AG10803 (cell line): ENCODE measurements around the gene CDADC1.

Source experiments
- DNase-seq: peaks from one replicate; pipeline ENCODE4 v3.0.0; 2010; ENCODE audit warnings: low read depth
- H3K4me3 ChIP-seq: 2 replicates; pipeline ENCODE4 v1.5.1; 2011; ENCODE audit warnings: mild to moderate bottlenecking, low read length, control low read depth
- CTCF ChIP-seq: conservative IDR thresholded peaks from 2 replicates; pipeline ENCODE4 v1.5.1; 2011; ENCODE audit warnings: mild to moderate bottlenecking, low read length, control low read depth, inconsistent platforms

CDADC1 gene

DNA sequence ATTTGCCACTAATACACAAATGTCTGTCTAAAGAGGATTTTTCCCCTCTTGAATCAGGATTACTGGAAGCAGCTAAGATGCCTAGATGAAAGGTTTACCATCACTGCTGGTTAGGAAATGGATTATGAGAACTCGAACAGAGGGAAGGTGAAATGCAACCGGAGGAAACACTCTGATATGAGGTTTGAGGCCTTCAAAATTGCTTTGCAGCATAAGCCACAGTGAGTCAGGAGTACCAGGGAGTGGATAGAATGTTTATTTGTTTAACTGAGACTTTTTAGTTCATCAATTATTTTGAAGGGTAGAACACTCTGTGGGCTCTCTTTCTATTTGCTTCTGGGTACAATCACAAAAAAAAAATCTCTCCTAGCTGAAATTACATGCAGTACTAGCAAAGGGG lies 18.1 kb downstream of the CDADC1 start:
- peak; percentile 1 for DNase-seq
- no peak for TF ChIP-seq CTCF

DNA sequence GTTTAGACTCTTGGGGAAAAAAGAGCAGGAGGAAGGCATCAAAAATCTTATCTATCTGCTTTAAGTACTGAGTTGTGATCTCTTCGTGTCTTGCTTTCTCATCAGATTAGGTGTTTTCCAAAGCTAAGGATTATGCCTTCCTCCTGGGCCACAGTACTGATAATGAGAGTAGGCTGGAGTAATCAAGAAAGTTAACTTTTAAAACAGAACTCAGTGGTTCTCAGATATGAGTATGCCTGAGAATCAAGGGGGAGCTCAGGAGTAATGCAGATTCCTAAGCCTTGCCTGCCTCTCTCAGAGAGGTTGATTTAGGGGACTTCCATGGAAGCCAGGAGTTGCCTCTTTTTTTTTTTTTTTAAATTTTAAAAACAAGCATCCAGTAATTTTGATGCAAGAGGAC lies 23.5 kb downstream of the CDADC1 start:
- H3K4me3 ChIP-seq = no peak overlapping the region
- no peak for DNase-seq
- TF ChIP-seq CTCF = no peak

More for the DNA sequence above, 18.1 kb downstream of the CDADC1 start:
- H3K4me3 ChIP-seq = no peak overlapping the region

DNA sequence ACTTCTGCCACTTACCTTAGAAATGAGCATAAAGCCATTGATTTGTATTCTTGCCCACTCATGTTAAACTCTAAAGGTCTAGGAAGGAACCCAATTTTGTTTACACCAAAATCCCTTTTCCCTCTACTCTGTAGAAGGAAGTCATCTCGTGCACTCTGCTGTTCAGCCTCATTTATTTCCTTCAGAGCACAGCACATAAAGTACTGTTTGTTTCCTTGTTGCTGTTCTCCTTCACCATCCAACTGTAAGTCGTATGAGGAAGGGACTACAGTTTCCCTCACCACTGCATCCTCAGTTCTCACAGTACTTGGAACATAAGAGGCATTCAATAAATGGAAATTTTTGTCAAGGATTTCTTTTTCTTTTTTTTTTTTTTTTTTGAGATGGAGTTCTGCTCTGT lies 24.6 kb downstream of the CDADC1 start:
- no peak for DNase-seq
- no peak overlapping the region for H3K4me3 ChIP-seq
- TF ChIP-seq CTCF = no peak

DNA sequence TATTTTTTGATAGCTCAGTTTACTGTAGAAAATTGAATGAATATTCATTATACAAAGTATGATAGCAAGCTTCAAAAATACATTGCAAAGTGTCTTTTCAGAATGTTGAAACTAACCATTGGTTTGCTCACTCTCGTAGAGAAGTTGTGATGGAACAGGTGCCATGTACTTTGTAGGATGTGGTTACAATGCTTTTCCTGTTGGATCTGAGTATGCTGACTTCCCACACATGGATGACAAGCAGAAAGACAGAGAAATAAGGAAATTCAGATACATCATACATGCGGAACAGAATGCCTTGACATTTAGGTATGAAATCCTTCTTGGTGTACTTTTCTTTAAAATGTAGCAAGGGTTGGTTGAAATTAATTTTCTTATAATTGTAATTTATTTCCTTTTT lies 30.5 kb downstream of the CDADC1 start:
- no peak for TF ChIP-seq CTCF
- no peak for DNase-seq
- no peak overlapping the region for H3K4me3 ChIP-seq

DNA sequence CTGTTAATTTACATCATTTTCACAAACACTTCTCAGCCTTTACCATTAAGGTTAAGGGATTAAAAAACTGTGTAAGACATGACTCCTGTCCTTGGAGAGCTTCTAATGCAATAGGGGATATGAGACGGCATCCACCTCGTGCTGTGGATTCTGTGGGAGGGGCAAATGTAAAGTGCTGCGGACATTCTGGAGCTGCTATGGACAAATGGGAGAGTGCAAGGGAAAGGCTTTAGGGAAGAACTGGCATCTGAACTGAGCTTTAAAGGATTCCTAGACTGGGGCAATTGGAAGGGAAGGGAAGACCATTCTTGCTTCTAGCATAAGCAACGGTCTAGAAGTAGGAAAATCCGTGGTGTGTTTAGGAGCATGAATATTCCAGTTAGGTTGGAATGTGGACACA lies 31.4 kb downstream of the CDADC1 start:
- no peak for TF ChIP-seq CTCF
- no peak overlapping the region for H3K4me3 ChIP-seq
- no peak for DNase-seq

- DNase-seq = no peak
- TF ChIP-seq CTCF = no peak
- no peak overlapping the region for H3K4me3 ChIP-seq
Measured at GRCh38 chr13:49279885-49280284, 32.2 kb downstream of the CDADC1 start.

DNA sequence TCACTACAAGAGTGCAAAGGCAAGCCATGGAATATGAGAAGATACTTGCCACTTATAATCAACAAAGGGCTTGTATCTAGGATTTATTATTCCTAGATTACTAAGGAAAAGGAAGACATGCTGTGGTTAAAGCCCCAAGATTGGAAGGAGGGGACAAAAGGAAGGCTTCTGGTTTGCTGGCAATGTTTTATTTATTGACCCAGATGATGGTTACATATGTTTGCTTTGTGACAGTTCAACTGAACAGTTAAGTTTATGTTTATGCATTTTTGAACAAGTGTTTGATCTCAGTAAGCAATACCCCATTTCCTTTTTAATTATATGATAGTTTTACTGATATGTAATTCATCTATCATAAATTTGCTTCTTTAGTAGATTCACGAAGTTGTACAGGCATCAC lies 40.3 kb downstream of the CDADC1 start:
- no peak for DNase-seq
- no peak for TF ChIP-seq CTCF
- no peak overlapping the region for H3K4me3 ChIP-seq
